Natural killer cell (primary cell): ENCODE results near the gene PBLD. TPM values are rescaled to one million over a fixed set of nuclear protein-coding genes. Genes with fewer than 3 reads are reported as not detected.

Experiments used
- ATAC-seq, 3 donors: fragments of 150-1000 bp in 2 of 3; fragments of 200-7000 bp in 1 of 3; cut with Tn5 transposase; 1 replicate in 1 of 3; 2 replicates in 2 of 3; pipeline ENCODE4 v1.10.0; 2021; ENCODE audit warnings: mild to moderate bottlenecking in 2 of 3, moderate library complexity in 2 of 3
- DNase-seq, 2 donors: peaks; one replicate each; pipeline versions ENCODE4 v3.0.0 to v3.0.0-alpha.2; 2013 to 2021; ENCODE audit warnings: mixed read lengths in 1 of 2
- H3K27ac ChIP-seq: one replicate; pipeline ENCODE4 v1.5.1; 2013; ENCODE audit warnings: mild to moderate bottlenecking, low read length
- H3K27me3 ChIP-seq: one replicate; pipeline ENCODE4 v1.6.1; 2013; ENCODE audit warnings: low read length; ENCODE audit not compliant: control insufficient read depth, insufficient read depth
- H3K36me3 ChIP-seq: one replicate; pipeline ENCODE4 v1.6.1; 2013; ENCODE audit warnings: low read length; ENCODE audit not compliant: control insufficient read depth, insufficient read depth
- H3K4me1 ChIP-seq: one replicate; pipeline ENCODE4 v1.6.1; 2013; ENCODE audit warnings: low read length; ENCODE audit not compliant: control insufficient read depth, insufficient read depth
- H3K4me3 ChIP-seq: one replicate; pipeline ENCODE4 v1.5.1; 2013; ENCODE audit warnings: low read length
- H3K9me3 ChIP-seq: one replicate; pipeline ENCODE4 v1.6.1; 2013; ENCODE audit warnings: low read length; ENCODE audit not compliant: control insufficient read depth, insufficient read depth
- H3K27ac Mint-ChIP-seq, 2 donors: one replicate each; pipeline ENCODE4 v1.8.0; 2022; ENCODE audit warnings: mild to moderate bottlenecking in 2 of 2, mixed read lengths in 2 of 2, moderate library complexity in 1 of 2
- H3K27me3 Mint-ChIP-seq, 2 donors: one replicate each; pipeline ENCODE4 v1.8.0; 2022; ENCODE audit warnings: low read depth in 2 of 2, mixed read lengths in 2 of 2
- H3K36me3 Mint-ChIP-seq: one replicate; pipeline ENCODE4 v1.8.0; 2022; ENCODE audit warnings: mixed read lengths
- H3K4me1 Mint-ChIP-seq, 2 donors: one replicate each; pipeline ENCODE4 v1.8.0; 2022; ENCODE audit warnings: mixed read lengths in 2 of 2
- H3K4me3 Mint-ChIP-seq: one replicate; pipeline ENCODE4 v1.8.0; 2022; ENCODE audit warnings: mild to moderate bottlenecking, moderate library complexity, mixed read lengths
- H3K9me3 Mint-ChIP-seq, 2 donors: one replicate each; pipeline ENCODE4 v1.8.0; 2022; ENCODE audit warnings: mixed read lengths in 2 of 2
- WGBS: methylation state at CpG from one replicate; pipeline ENCODE4 v1.1.7; 2013; ENCODE audit warnings: missing lambda C conversion rate; ENCODE audit not compliant: insufficient coverage; 5-methylcytosine and 5-hydroxymethylcytosine counted together
- intact Hi-C: fragments of 100-400 bp; cut with micrococcal nuclease; formaldehyde crosslinking; loops from one replicate; pipeline ENCODE4 v1.14.2; 2022
- total RNA-seq, 4 donors: library from RNA; stranded (reverse); fragments of 120-200 nt in 1 of 4; gene quantifications; one replicate each; pipeline versions ENCODE4 v1.2.3 to v1.2.4, GENCODE V29; 2013 to 2022
- TF ChIP-seq, protein P1 (sequence below): fragments of 200-600 bp; IDR thresholded peaks from one replicate; pipeline ENCODE4 v1.8.0; 2022; ENCODE audit warnings: antibody characterized with exemption

Gene PBLD
- total RNA-seq, 3 donors from 2014 or later (not counting 1 experiment from before 2014, with no cell fraction given), result 1.4 to 2.1 (median 1.4) TPM

DNA sequence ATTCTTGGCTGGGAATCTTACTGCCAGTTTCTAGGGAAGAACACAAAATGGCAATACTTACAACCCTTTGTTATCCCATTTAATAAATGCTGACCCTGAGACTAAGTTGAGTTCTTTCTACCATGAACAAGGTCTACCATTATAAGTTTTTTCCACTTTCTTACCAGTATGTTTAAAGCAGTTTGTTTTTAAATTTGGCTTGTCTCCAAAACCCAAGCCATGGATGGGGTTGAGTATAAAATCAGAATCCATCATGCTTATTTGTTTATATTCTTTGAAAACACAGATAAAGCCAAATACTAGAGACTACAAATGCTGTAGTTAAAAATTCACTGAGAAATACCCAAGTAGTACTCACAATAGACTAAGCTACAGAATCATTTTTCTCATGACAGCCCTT, 42.0 kb downstream of the PBLD start:
- ATAC-seq, result no peak
- Mint-ChIP-seq H3K4me3 (no peak overlapping the region), H3K27ac (no peak overlapping the region)

DNA sequence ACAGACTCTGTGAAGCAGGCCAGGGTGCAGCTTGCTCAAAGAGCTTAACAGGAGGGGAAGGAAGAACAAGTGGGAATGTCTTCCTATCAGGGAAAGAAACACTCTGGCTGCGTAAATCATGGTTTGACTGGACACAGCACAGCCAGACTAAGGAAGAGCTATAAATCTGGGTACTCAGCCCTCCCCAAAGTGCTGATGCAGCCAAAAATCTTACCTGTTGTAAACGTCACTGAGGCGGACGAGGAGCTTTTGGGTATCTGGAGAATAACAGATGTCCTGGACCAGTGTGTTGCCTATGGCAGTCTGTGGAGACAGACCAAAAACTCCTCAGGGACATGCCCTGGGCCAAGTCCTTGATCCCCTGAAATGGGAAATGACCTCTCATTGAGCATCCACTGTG, 44.0 kb downstream of the PBLD start:
- H3K4me1 Mint-ChIP-seq, result no peaks in the 10 kb centered on the region
- no peaks in the 10 kb centered on the region for H3K36me3 ChIP-seq
- no peaks in the 10 kb centered on the region for H3K27me3 Mint-ChIP-seq
- H3K27ac ChIP-seq, result no peak overlapping the region
- no peaks in the 10 kb centered on the region for H3K27me3 ChIP-seq
- DNase-seq, result no peak
- WGBS, result 91% methylated on average over 4 of the region's 4 CpGs
- ATAC-seq, result no peak
- intact Hi-C loops, result no loop called here
- H3K36me3 Mint-ChIP-seq, result no peaks in the 10 kb centered on the region
- no peak overlapping the region for H3K4me3 Mint-ChIP-seq
- no peaks in the 10 kb centered on the region for H3K9me3 Mint-ChIP-seq
- no peak overlapping the region for H3K27ac Mint-ChIP-seq
- H3K4me3 ChIP-seq, result no peak overlapping the region
- H3K9me3 ChIP-seq, result no peaks in the 10 kb centered on the region
- TF ChIP-seq, protein P1, sequence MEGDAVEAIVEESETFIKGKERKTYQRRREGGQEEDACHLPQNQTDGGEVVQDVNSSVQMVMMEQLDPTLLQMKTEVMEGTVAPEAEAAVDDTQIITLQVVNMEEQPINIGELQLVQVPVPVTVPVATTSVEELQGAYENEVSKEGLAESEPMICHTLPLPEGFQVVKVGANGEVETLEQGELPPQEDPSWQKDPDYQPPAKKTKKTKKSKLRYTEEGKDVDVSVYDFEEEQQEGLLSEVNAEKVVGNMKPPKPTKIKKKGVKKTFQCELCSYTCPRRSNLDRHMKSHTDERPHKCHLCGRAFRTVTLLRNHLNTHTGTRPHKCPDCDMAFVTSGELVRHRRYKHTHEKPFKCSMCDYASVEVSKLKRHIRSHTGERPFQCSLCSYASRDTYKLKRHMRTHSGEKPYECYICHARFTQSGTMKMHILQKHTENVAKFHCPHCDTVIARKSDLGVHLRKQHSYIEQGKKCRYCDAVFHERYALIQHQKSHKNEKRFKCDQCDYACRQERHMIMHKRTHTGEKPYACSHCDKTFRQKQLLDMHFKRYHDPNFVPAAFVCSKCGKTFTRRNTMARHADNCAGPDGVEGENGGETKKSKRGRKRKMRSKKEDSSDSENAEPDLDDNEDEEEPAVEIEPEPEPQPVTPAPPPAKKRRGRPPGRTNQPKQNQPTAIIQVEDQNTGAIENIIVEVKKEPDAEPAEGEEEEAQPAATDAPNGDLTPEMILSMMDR, result no peak
- H3K4me1 ChIP-seq, result no peaks in the 10 kb centered on the region

More for the DNA sequence above, 42.0 kb downstream of the PBLD start:
- TF ChIP-seq, protein P1, result no peak
- H3K27me3 ChIP-seq, result no peaks in the 10 kb centered on the region
- H3K27ac ChIP-seq, result no peak overlapping the region
- H3K9me3 ChIP-seq, result no peaks in the 10 kb centered on the region
- no peaks in the 10 kb centered on the region for H3K36me3 ChIP-seq
- Mint-ChIP-seq H3K36me3 (no peaks in the 10 kb centered on the region), H3K4me1 (no peaks in the 10 kb centered on the region), H3K27me3 (no peaks in the 10 kb centered on the region), H3K9me3 (no peaks in the 10 kb centered on the region)
- H3K4me1 ChIP-seq, result no peaks in the 10 kb centered on the region
- H3K4me3 ChIP-seq, result no peak overlapping the region
- no peak for DNase-seq
- intact Hi-C loops, result no loop called here

DNA sequence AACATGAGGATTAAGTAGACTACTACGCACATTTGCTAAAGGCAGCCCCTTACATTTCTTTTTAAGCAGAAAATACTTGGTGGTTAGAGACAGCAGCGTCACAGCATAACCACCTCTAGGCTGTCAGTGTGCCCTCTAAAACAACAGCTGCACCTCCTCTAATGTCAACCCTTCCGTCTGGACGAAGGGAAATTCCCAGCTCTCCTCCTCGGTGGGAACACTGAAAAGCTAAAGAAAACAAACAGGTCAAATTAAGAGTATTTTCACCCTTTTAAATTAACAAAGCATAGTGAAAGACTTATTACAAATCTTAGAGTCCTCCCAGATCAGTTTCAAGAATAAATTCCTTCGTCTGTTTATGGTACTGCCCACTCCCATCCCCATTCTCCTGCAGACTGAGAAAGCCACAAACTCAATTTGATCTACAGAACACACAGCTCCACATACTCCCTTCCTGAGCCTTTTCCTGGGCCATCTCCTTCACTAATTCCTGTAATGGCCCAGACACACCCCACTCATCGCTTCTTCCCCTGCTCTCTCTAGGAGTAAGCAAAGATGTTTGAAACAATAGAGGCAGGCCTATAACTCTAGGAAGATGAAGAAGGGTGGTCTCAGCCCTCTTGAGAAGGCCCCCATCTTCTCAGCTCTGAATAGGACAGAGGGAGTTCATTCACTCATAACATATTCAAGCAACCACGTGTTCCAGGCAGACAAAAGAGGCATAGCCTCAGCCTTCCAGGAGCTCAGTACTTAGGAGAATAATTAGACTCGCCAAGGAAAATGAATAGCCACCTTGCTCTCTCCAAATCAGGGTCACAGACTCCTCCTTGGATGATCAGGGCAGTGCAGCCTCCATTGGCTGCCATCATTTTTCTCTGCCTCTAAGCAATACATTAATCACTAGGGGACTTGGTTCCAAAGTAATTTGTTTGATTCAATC, 48.4 kb downstream of the PBLD start:
- ATAC-seq (no peak), DNase-seq (no peak)
- no peaks in the 10 kb centered on the region for H3K36me3 ChIP-seq
- TF ChIP-seq, protein P1, result no peak
- Mint-ChIP-seq H3K4me3 (no peak overlapping the region), H3K4me1 (no peaks in the 10 kb centered on the region), H3K27ac (no peak overlapping the region), H3K9me3 (no peaks in the 10 kb centered on the region), H3K27me3 (no peaks in the 10 kb centered on the region), H3K36me3 (no peaks in the 10 kb centered on the region)
- no peak overlapping the region for H3K4me3 ChIP-seq
- intact Hi-C loops, result no loop called here
- no peaks in the 10 kb centered on the region for H3K9me3 ChIP-seq
- no peaks in the 10 kb centered on the region for H3K27me3 ChIP-seq
- no peaks in the 10 kb centered on the region for H3K4me1 ChIP-seq
- H3K27ac ChIP-seq, result no peak overlapping the region
- 82% methylated on average over 8 of the region's 9 CpGs for WGBS
